AG04450 (cell line): ENCODE measurements around the gene ABLIM3. TPM values are rescaled to one million over a fixed set of nuclear protein-coding genes. Genes with fewer than 3 reads are reported as not detected.

Source experiments
- CTCF ChIA-PET: fragments of 300-600, 350-600 bp; formaldehyde crosslinking; extraction: SDS; loops from one replicate; lab custom pipeline; 2022; ENCODE audit warnings: antibody characterized with exemption, inconsistent platforms; lab: Charles Lee
- POLR2A ChIA-PET: fragments of 350-600 bp; formaldehyde crosslinking; extraction: SDS; loops from one replicate; lab custom pipeline; 2021; ENCODE audit warnings: antibody characterized with exemption, inconsistent platforms; lab: Yijun Ruan, JAX
- DNase-seq: peaks from one replicate; pipeline ENCODE4 v3.0.0-alpha.2; 2011; ENCODE audit warnings: low read depth, low spot score
- H3K27ac ChIP-seq: one replicate; pipeline ENCODE4 v1.5.1; 2012; ENCODE audit warnings: low read depth, low read length, control low read depth
- H3K27me3 ChIP-seq: one replicate; pipeline ENCODE4 v1.6.0; 2012; ENCODE audit warnings: low read length; ENCODE audit not compliant: control insufficient read depth, insufficient read depth
- H3K4me3 ChIP-seq: 2 replicates; pipeline ENCODE4 v1.5.1; 2011; ENCODE audit warnings: mild to moderate bottlenecking, low read depth, low read length, control low read depth
- H3K9me3 ChIP-seq: 2 replicates; pipeline ENCODE4 v1.5.1; 2012; ENCODE audit warnings: low read length; ENCODE audit not compliant: control insufficient read depth, insufficient read depth
- CTCF ChIP-seq: IDR thresholded peaks from 2 replicates; pipeline ENCODE4 v1.5.1; 2011; ENCODE audit warnings: low read depth, low read length, control low read depth, inconsistent platforms
- polyA plus RNA-seq: library from polyadenylated mRNA; depleted of rRNA; stranded (reverse); fragments of >200 nt; gene quantifications from 2 replicates; pipeline ENCODE4 v1.2.3, GENCODE V29; 2011

The ABLIM3 gene
- polyA plus RNA-seq, 1 experiment = 52.6 TPM

GRCh38 chr5:149264439-149265067 is 123.3 kb downstream of the ABLIM3 start:
- H3K27ac ChIP-seq = no peak overlapping the region
- H3K4me3 ChIP-seq = no peak overlapping the region
- POLR2A ChIA-PET = no interaction called here
- peak; percentile 42 for TF ChIP-seq CTCF
- DNase-seq = no peak
- CTCF ChIA-PET = interaction anchor here (0.6 to 2.1 kb wide), 11 partner anchors 10 to 150 kb away, joined by 3 to 17 read pairs (median 6); no protein-coding TSS in a partner anchor
- peaks cover 3% of the 10 kb centered on the region for H3K27me3 ChIP-seq
- peaks cover 3% of the 10 kb centered on the region for H3K9me3 ChIP-seq

- TF ChIP-seq CTCF = no peak
- POLR2A ChIA-PET = no interaction called here
- H3K4me3 ChIP-seq = no peak overlapping the region
- no peak for DNase-seq
- H3K27ac ChIP-seq = no peak overlapping the region
- H3K27me3 ChIP-seq = peaks cover 3% of the 10 kb centered on the region
- CTCF ChIA-PET = interaction anchor here (0.7 to 2.1 kb wide), 20 partner anchors 8 to 352 kb away, joined by 3 to 17 read pairs (median 4); partner anchors contain the start of gene GRPEL2
- H3K9me3 ChIP-seq = peaks cover 3% of the 10 kb centered on the region
Observed at GRCh38 chr5:149265068-149265465, 123.8 kb downstream of the ABLIM3 start.

GRCh38 chr5:149265597-149265996 is 124.3 kb downstream of the ABLIM3 start:
- TF ChIP-seq CTCF = peak; percentile 59
- H3K27me3 ChIP-seq = peaks cover 3% of the 10 kb centered on the region
- peaks cover 3% of the 10 kb centered on the region for H3K9me3 ChIP-seq
- POLR2A ChIA-PET = no interaction called here
- CTCF ChIA-PET = interaction anchor here (0.7 to 2.1 kb wide), 22 partner anchors 8 to 352 kb away, joined by 3 to 17 read pairs (median 4); partner anchors contain the start of gene GRPEL2
- no peak overlapping the region for H3K27ac ChIP-seq
- no peak for DNase-seq
- H3K4me3 ChIP-seq = no peak overlapping the region

- ChIA-PET POLR2A (no interaction called here), CTCF (interaction anchor here (0.9 to 3.6 kb wide), 9 partner anchors 12 to 232 kb away, joined by 3 to 24 read pairs (median 3); partner anchors contain the start of gene ABLIM3)
Observed at GRCh38 chr5:149267241-149267973, 126.1 kb downstream of the ABLIM3 start.

More at GRCh38 chr5:149267241-149267973, 126.1 kb downstream of the ABLIM3 start:
- Histone ChIP-seq H3K27ac (no peak overlapping the region), H3K4me3 (no peak overlapping the region), H3K27me3 (peaks cover 3% of the 10 kb centered on the region), H3K9me3 (peaks cover 3% of the 10 kb centered on the region)
- no peak for TF ChIP-seq CTCF
- DNase-seq = no peak
